Prostate gland (tissue), 2 donors: ENCODE measurements around the gene MAML3. TPM values are rescaled to one million over a fixed set of nuclear protein-coding genes. Genes with fewer than 3 reads are reported as not detected.

Source experiments
- DNase-seq: peaks from one replicate; pipeline ENCODE4 v3.0.0-alpha.2; 2019; ENCODE audit warnings: low spot score
- H3K27ac ChIP-seq, 2 donors: fragments of 200-600 bp; sonication (generic); 2 replicates each; pipeline ENCODE4 v1.5.1; 2017 to 2019
- H3K27me3 ChIP-seq: fragments of 200-600 bp; sonication (generic); replicated peaks from 2 replicates; pipeline ENCODE4 v1.5.1; 2019; ENCODE audit not compliant: insufficient read depth
- H3K36me3 ChIP-seq, 2 donors: fragments of 200-600 bp; sonication (generic); 1 replicate in 1 of 2; 2 replicates in 1 of 2; pipeline versions ENCODE4 v1.5.1 to v1.8.1; 2017 to 2019
- H3K4me1 ChIP-seq: fragments of 200-600 bp; sonication (generic); replicated peaks from 2 replicates; pipeline ENCODE4 v1.5.1; 2019
- H3K4me3 ChIP-seq, 2 donors: fragments of 200-600 bp; sonication (generic); 2 replicates each; pipeline ENCODE4 v1.5.1; 2017 to 2019
- H3K9me3 ChIP-seq: fragments of 200-600 bp; sonication (generic); 2 replicates; pipeline ENCODE4 v1.5.1; 2017
- POLR2A ChIP-seq: fragments of 450-650 bp; IDR thresholded peaks from one replicate; pipeline ENCODE4 v1.6.1; 2016; ENCODE audit warnings: antibody characterized with exemption, mild to moderate bottlenecking
- POLR2AphosphoS5 ChIP-seq: sonication (generic); formaldehyde crosslinking; IDR thresholded peaks from one replicate; pipeline ENCODE4 v1.6.1; 2017; ENCODE audit warnings: antibody characterized with exemption
- WGBS: methylation state at CpG from one replicate; pipeline ENCODE4 v1.1.5; 2018; 5-methylcytosine and 5-hydroxymethylcytosine counted together
- intact Hi-C: fragments of 100-400 bp; cut with DNase I; formaldehyde crosslinking; loops from one replicate; pipeline ENCODE4 v1.14.2; 2022
- total RNA-seq, 2 donors: library from RNA; depleted of rRNA; stranded (reverse); fragments of >200 nt; gene quantifications; one replicate each; pipeline ENCODE4 v1.1.0, GENCODE V29; 2016
- TF ChIP-seq, protein P1 (sequence below), 4 experiments: fragments of 200-600 bp in 2 of 4; fragments of 450-650 bp in 2 of 4; sonication (generic) in 2 of 4; IDR thresholded peaks; 1 replicate in 3 of 4; 2 replicates in 1 of 4; pipeline ENCODE4 v1.5.1; 2016 to 2019; ENCODE audit warnings: antibody characterized with exemption in 4 of 4, mild to moderate bottlenecking in 2 of 4, moderate library complexity in 2 of 4

The MAML3 gene
- total RNA-seq, 2 donors from 2014 or later: 15.0 to 30.6 TPM

DNA sequence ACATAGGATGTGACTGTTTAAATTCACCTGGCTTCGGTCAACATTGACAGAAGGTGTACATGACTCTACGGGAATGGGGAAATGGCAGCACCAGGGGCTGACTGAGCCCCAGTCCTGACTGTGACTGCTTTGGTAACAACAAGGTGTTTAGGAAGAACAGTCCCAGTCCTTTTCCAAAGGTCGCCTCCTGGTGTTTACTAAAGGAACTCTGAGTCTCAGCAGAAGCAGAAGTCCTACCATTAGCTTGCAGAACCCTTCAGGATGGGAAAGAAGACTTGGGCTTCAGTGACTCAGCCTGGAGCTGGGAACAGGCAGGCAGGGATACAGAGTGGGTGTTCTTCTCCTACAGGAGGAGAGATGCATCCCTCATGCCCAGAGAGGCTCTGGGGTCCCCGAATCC, 385.1 kb downstream of the MAML3 start:
- 78% methylated on average over 4 of the region's 4 CpGs for WGBS
- H3K36me3 ChIP-seq: no peaks in the 10 kb centered on the region
- H3K27me3 ChIP-seq: no peaks in the 10 kb centered on the region
- H3K4me3 ChIP-seq: no peak overlapping the region
- TF ChIP-seq, protein P1, sequence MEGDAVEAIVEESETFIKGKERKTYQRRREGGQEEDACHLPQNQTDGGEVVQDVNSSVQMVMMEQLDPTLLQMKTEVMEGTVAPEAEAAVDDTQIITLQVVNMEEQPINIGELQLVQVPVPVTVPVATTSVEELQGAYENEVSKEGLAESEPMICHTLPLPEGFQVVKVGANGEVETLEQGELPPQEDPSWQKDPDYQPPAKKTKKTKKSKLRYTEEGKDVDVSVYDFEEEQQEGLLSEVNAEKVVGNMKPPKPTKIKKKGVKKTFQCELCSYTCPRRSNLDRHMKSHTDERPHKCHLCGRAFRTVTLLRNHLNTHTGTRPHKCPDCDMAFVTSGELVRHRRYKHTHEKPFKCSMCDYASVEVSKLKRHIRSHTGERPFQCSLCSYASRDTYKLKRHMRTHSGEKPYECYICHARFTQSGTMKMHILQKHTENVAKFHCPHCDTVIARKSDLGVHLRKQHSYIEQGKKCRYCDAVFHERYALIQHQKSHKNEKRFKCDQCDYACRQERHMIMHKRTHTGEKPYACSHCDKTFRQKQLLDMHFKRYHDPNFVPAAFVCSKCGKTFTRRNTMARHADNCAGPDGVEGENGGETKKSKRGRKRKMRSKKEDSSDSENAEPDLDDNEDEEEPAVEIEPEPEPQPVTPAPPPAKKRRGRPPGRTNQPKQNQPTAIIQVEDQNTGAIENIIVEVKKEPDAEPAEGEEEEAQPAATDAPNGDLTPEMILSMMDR (IDR thresholded peaks at IDR 0.05): no peak
- TF ChIP-seq POLR2AphosphoS5 (no peak), POLR2A (no peak)
- H3K4me1 ChIP-seq: peaks cover 3% of the 10 kb centered on the region
- intact Hi-C loops: no loop called here
- no peaks in the 10 kb centered on the region for H3K9me3 ChIP-seq
- DNase-seq: no peak
- H3K27ac ChIP-seq: no peak overlapping the region

DNA sequence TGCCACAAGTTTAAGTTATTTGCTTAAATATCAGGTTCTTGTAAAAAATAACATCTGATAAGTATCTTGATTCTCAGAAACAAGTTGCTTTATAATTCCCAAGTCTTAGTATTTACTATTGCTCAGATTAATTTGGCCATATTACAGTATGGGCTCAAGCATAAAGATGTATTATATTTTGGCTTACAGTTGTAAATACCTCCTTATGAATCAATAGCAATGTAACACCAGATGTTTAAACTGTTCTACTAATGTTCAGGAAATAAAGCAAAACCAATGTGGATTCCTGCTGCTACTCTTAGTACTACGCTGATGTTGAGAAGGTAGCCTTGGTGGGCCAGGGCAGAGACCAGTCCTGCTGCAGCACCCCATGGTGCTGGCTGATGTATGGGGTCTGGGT, 385.6 kb downstream of the MAML3 start:
- intact Hi-C loops: no loop called here
- no peaks in the 10 kb centered on the region for H3K27me3 ChIP-seq
- H3K4me3 ChIP-seq: no peak overlapping the region
- TF ChIP-seq, protein P1 (IDR thresholded peaks at IDR 0.05): no peak
- TF ChIP-seq POLR2A (no peak), POLR2AphosphoS5 (no peak)
- H3K4me1 ChIP-seq: no peaks in the 10 kb centered on the region
- no peak overlapping the region for H3K27ac ChIP-seq
- H3K9me3 ChIP-seq: no peaks in the 10 kb centered on the region
- no peaks in the 10 kb centered on the region for H3K36me3 ChIP-seq
- WGBS: 100% methylated on average over 1 of the region's 1 CpG
- DNase-seq: no peak

DNA sequence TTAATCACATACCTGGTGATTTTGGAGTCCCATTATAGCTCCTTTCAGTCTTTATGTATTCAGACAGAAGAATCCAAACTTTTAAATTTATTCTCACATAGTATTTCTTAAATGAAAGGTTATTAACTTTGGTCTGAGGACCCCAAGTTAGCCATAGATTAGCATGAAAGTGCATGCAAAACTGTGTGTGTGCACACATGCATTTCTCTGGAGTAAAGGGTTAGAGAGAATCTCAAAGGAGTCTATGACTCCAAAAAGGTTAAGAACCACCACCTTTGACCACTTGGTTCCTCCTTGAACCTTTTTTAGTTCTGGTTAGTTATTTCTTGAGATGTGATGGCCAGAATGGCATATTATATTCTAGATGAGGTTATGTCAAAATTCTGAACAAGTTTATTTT, 386.4 kb downstream of the MAML3 start:
- TF ChIP-seq POLR2AphosphoS5 (no peak), POLR2A (no peak)
- TF ChIP-seq, protein P1 (IDR thresholded peaks at IDR 0.05): no peak

DNA sequence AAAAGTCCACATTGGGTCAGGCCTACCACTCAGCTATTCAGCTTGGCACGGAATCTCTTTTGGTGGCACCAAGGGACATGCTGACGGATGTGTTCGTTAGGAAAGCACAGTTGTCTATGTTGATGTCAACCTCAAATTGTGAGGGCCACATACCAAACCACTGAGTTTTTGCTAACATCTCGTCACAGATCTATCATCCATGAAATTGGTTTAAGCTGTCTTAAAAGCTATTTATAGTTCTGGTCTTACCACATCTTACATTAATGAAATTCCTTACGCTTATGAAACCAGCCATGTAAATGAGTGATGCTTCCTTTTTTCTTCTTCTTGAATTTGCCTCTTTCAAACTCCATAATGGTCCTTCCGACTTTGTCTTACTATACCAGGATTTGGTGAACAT, 386.8 kb downstream of the MAML3 start:
- no peaks in the 10 kb centered on the region for H3K36me3 ChIP-seq
- H3K27ac ChIP-seq: no peak overlapping the region
- no peak for DNase-seq
- 95% methylated on average over 6 of the region's 6 CpGs for WGBS
- TF ChIP-seq, protein P1 (IDR thresholded peaks at IDR 0.05): no peak
- TF ChIP-seq POLR2A (no peak), POLR2AphosphoS5 (no peak)
- intact Hi-C loops: no loop called here
- no peaks in the 10 kb centered on the region for H3K4me1 ChIP-seq
- H3K9me3 ChIP-seq: no peaks in the 10 kb centered on the region
- H3K27me3 ChIP-seq: no peaks in the 10 kb centered on the region
- no peak overlapping the region for H3K4me3 ChIP-seq

More for the DNA sequence above, 386.4 kb downstream of the MAML3 start:
- Histone ChIP-seq H3K36me3 (no peaks in the 10 kb centered on the region), H3K4me3 (no peak overlapping the region), H3K9me3 (no peaks in the 10 kb centered on the region), H3K4me1 (no peaks in the 10 kb centered on the region), H3K27ac (no peak overlapping the region), H3K27me3 (no peaks in the 10 kb centered on the region)
- no peak for DNase-seq
- intact Hi-C loops: no loop called here

DNA sequence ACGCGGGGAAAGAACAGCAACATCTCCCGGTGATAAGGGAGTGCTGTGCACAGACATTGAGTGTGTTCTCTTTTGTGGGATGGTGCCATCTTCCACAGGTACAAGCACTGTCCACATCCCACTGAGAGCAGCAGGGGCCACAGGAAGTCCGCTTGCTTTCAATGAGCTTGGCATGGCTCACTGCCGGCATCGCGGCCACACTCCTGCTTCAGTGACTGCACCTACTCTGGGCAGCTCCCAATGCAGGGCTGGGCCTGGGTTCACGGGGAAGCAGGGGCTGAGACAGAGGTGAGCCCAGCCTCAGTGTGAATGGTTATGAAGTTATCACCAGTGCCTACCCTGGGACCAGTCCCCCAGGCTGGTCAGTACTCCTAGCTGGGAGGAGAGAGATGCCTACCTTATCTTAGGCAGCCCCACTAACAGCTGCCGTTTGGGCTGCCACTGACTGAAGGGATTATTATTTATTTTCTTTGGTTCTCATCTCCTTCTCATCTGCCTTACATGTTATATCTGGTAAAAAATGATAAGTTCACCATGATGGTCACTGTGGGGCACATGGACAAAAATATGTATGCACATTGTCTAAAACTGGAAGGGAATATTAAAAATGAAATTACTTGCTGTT, 389.2 kb downstream of the MAML3 start:
- no peaks in the 10 kb centered on the region for H3K36me3 ChIP-seq
- no peak for DNase-seq
- TF ChIP-seq POLR2AphosphoS5 (no peak), POLR2A (no peak)
- TF ChIP-seq, protein P1 (IDR thresholded peaks at IDR 0.05): no peak
- H3K27me3 ChIP-seq: no peaks in the 10 kb centered on the region
- no peak overlapping the region for H3K27ac ChIP-seq
- no peak overlapping the region for H3K4me3 ChIP-seq
- WGBS: 76% methylated on average over 9 of the region's 9 CpGs
- H3K9me3 ChIP-seq: no peaks in the 10 kb centered on the region
- H3K4me1 ChIP-seq: no peaks in the 10 kb centered on the region
- intact Hi-C loops: no loop called here
